Epithelial cell of proximal tubule (primary cell): ENCODE results near the gene FHL2. TPM values are rescaled to one million over a fixed set of nuclear protein-coding genes. Genes with fewer than 3 reads are reported as not detected.

Experiments
- DNase-seq: peaks from one replicate; pipeline ENCODE4 v3.0.0-alpha.2; 2011; ENCODE audit warnings: low read depth
- H3K4me3 ChIP-seq: 2 replicates; pipeline ENCODE4 v1.5.1; 2011; ENCODE audit warnings: low read depth, mild to moderate bottlenecking, low read length
- total RNA-seq: library from RNA; depleted of rRNA; stranded (reverse); fragments of >200 nt; gene quantifications from 2 replicates; pipeline ENCODE4 v1.2.3, GENCODE V29; 2015
- TF ChIP-seq, protein P1 (sequence below): conservative IDR thresholded peaks from 2 replicates; pipeline ENCODE4 v1.5.1; 2012; ENCODE audit warnings: low read depth, mild to moderate bottlenecking, low read length

FHL2 gene
- total RNA-seq, 1 donor from 2014 or later, result 237 TPM

DNA sequence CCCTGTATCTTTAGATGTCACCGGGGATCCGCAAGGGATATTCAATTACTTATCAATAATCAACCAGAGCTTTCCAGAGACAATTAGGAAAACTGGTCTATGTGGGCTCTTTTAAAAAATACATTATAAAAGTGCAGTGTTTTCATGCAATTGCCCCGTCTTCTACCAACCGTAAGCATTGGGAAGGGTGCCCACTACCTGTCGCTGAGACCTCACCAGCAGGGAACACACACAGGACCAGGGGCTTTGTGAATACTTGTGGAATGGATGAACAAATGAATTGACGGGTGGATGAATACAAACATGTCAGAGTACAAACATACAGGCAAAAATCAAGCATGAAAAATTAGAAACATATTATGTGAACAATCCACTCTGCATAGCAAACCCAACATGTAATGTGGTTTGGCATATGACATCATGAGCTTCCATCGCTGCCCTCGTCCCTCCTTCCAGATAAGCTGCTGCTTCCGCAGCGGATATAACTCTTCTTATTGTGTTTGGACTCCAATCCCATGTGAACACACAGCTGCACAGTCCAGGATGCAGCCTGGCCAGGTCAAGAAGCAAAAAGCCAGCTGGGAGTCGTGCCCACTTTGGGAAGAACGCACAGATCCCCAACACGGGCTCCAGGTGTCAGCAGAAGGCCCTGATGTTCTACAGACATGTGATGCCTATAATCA, 5.3 kb downstream of the FHL2 start:
- TF ChIP-seq, protein P1, sequence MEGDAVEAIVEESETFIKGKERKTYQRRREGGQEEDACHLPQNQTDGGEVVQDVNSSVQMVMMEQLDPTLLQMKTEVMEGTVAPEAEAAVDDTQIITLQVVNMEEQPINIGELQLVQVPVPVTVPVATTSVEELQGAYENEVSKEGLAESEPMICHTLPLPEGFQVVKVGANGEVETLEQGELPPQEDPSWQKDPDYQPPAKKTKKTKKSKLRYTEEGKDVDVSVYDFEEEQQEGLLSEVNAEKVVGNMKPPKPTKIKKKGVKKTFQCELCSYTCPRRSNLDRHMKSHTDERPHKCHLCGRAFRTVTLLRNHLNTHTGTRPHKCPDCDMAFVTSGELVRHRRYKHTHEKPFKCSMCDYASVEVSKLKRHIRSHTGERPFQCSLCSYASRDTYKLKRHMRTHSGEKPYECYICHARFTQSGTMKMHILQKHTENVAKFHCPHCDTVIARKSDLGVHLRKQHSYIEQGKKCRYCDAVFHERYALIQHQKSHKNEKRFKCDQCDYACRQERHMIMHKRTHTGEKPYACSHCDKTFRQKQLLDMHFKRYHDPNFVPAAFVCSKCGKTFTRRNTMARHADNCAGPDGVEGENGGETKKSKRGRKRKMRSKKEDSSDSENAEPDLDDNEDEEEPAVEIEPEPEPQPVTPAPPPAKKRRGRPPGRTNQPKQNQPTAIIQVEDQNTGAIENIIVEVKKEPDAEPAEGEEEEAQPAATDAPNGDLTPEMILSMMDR, result no peak
- no peak for DNase-seq
- no peak overlapping the region for H3K4me3 ChIP-seq

DNA sequence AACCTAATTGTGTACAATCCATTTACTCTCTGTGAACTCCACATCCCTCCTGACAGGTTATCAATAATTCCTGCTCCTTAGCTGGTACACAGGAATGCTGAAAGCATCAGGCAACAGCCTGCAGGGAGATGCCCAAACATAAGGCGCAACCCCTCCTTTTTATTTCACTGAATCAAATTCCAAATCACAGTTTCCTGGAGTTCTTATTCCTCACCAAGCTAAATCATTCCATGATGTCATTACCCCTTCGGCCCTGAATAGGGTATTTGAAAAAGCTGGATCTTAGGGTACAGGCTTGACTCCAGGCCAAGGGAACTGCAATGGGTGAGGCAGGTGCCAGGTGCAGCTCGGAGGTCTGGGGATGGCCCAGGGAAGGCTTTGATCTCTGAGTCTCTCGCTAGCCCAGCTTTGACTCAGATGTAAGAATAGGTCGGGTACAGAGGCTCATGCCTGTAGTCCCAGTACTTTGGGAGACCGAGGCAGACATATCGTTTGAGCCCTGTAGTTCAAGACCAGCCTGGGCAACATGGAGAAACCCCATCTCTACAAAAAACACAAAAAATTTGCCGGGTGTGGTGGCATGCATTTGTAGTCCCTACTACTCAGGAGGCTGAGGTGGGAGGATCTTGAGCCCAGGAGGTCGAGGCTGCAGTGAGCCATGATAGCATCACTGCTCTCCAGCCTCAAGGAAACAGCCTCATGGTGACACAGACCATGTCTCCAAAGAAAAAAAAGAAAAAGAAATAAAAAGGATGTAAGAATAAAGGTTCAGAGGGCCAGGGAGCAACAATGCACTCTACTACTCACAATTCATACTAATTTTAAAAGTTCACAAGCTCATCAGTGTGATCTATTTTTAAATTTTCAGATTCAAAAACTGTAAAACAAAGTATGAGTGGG, 6.8 kb downstream of the FHL2 start:
- no peak for DNase-seq
- TF ChIP-seq, protein P1, result no peak
- no peak overlapping the region for H3K4me3 ChIP-seq

DNA sequence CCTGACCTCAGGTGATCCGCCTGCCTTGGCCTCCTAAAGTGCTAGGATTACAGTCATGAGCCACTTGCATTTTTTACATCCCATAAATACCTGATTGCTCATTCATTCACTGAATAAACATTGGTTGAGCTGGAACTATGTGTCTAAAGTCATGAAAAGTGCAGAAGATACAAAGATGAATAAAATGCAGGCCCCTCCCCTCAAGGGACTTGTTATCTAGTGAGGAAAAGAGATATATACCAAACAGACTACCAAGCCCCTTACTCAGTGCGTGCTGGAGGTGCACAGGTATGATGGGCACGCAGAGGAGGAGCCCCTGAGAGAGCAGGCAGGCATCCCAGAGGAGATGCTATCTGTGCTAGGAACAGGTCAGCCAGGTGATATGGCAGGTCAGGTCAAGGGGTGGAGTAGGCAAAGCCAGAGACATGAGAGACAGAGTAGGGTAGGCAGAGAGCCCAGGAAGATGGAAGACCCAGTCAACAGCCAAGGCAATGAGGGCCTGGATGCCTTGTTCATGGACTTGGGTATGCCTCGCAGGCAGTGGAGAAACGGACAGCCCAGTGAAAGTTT, 7.7 kb downstream of the FHL2 start:
- no peak for DNase-seq
- H3K4me3 ChIP-seq, result no peak overlapping the region
- TF ChIP-seq, protein P1, result no peak

DNA sequence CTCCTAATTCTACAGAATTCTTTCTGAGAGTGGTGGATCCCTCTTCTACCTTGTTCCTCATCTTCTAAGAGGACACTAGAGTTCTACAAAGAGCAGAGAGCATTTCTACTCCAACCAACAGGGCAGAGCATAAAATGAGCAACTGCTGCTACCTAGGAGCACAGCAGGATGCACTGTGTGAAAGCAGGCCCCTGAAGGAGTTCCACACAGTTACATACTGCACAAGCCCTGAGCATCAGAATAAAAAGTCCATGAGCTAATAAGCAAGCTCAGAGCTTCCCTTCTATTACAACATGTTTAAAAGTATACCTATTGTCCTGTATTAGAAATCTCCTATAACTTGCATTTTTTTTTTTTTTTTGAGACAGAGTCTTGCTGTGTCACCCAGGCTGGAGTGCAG, 8.4 kb downstream of the FHL2 start:
- TF ChIP-seq, protein P1, result no peak
- no peak overlapping the region for H3K4me3 ChIP-seq
- no peak for DNase-seq

DNA sequence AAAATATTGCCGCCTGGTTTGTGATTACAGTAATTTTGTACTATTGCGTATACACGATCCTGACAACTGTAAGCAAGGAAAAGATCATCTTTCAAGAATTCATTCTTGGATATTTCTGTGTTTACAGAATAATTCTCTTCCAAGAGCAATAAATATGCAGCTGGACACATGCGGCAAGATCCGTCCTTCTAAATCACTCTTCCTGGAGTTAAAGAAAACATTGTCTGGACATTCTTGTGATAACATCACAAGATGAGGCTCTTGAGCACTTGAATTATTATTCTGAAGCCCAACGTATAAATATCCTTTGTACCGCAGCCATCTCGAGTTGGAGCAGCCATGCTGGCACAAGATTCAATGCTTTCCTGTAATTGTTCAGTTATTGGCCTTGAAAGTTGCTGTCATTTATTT, 9.9 kb downstream of the FHL2 start:
- no peak for DNase-seq
- H3K4me3 ChIP-seq, result no peak overlapping the region
- TF ChIP-seq, protein P1, result no peak

DNA sequence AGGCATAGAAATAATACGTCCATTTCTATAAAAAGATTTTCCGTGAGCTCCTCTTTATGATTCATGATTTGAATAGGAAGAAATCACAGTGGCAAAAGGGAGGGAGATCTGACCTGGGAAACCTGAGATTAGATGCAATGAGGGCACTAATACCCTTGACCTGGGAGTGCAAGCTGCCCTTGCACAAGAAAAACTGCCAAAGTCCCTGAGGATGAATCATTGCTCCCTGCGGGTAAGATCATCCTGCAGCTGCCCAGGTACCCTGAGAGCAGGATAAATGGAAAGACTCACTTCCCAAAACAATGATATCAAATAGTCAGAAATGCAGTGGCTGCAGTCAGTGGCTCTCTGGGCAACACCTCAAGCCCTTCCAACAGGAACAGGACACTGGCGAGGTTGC, 11.6 kb downstream of the FHL2 start:
- TF ChIP-seq, protein P1, result no peak
- DNase-seq, result no peak
- H3K4me3 ChIP-seq, result no peak overlapping the region
